NCI-H146 treated with DMSO at 0.1 percent for 48 hours (cell line): ENCODE measurements around the gene OCLN.
"Not testable (repeated sequence)": the region's sequence is repeated elsewhere in the genome, so short reads cannot be mapped to it uniquely, and the experiment has no call there.

Source experiments
- DNase-seq: peaks from one replicate; lab custom pipeline; 2025; ENCODE audit not compliant: unreplicated experiment; lab: John Stamatoyannopoulos, UW

The OCLN gene

GRCh38 chr5:69491027-69491426, 1.6 kb upstream of the OCLN start:
- no peak for DNase-seq

- no peak for DNase-seq
Observed at GRCh38 chr5:69491838-69492390, 676 bp upstream of the OCLN start.

DNA sequence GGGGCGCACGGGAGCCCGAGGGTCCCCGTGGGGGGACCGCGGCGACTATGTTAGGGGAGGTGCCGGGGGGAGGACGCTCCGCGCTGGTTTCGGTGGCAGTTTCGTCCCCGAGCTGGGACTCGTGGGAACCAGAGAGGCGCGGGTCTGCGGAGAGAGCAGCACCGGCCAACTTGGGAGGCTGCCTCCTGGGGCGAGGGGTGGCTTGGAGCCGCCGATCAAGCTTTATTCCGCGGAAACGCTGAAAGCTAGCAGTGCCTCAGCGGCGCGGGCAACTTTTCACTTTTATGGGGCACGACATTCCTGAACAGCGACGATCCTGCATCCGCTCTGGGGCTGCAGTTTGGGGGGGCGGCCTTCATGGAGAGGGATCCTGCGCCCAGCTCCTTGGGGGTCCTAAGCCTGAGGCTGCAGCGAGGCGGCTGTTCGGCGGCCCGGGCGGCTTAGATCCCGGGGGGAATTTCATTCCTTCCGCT, 369 bp downstream of the OCLN start:
- DNase-seq, result no peak

- no peak for DNase-seq
Observed at GRCh38 chr5:69493396-69494133, 975 bp downstream of the OCLN start.

DNA sequence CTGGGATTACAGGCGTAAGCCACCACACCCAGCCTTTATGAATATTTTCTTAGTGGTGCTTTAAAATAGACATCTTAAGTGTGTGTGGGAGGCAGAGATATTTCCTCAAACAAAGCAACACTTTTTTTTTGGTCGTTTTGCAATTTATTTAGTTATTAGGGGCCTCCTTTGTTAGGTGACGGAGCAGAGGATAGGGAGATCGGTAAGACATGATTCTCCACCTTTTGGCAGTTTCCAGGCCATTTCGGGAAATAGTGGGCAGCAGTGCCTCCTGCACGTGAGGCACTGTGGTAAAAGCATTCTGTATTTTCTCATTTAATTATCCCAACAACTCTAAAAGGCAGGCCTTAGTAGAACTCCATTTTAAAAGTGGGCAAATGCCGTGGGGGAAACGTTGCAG, 1.9 kb downstream of the OCLN start:
- DNase-seq, result no peak

DNA sequence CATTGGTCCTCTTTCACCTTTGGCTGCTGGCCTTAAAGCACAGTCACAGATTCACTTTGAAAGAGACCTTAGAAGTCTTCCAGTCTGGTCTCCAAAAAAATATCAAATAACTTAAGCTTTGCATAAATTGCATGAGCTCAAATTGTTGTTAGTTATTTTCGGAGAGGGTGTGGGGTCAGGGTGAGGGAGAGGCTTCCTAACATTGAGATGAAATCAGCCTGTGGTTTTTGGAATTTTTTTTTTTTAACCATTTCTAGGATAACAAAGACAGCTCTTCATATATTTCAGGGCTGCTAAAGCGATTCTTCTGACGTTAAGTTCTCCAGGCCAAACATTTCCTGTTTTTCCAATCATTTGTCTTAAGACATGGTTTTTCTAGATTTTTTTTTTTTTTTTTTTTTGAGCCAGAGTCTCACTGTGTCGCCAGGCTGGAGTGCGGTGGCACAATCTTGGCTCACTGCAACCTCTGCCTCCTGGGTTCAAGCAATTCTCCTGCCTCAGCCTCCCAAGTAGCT, 4.5 kb downstream of the OCLN start:
- DNase-seq, result no peak

DNA sequence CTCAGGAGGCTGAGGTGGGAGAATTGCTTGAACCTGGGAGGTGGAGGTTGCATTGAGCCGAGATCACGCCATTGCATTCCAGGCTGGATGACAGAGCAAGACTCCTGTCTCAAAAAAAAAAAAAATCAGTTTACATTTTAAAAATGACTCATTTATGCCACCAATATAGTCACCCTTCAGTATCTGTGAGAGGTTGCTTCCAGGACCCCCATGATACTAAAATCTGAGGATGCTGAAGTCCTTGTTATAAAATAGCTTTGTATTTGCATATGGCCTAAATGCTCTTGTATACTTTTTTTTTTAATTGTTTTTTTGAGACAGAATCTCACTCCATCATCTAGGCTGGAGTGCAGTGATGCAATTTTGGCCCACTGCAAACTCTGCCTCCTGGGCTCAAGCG, 5.8 kb downstream of the OCLN start:
- DNase-seq, result no peak

GRCh38 chr5:69502367-69502766, 9.8 kb downstream of the OCLN start:
- no peak for DNase-seq

- DNase-seq, result no peak
Observed at GRCh38 chr5:69502767-69503488, 10.3 kb downstream of the OCLN start.

DNA sequence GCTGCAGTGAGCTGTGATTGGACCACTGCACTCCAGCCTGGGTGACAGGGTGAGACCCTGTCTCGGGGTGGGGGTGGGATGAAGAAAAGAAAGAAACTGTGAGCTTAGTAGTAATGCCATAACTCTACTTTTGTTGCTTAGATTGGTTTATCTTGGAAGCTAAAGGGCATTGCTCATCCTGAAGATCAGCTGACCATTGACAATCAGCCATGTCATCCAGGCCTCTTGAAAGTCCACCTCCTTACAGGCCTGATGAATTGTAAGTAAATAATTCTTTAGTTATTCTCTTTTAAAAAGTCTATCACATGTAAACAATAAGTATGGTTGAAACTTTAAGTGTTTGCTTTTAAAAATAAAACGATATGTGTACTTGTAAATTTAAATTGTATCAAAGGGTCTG, 11.4 kb downstream of the OCLN start:
- no peak for DNase-seq

DNA sequence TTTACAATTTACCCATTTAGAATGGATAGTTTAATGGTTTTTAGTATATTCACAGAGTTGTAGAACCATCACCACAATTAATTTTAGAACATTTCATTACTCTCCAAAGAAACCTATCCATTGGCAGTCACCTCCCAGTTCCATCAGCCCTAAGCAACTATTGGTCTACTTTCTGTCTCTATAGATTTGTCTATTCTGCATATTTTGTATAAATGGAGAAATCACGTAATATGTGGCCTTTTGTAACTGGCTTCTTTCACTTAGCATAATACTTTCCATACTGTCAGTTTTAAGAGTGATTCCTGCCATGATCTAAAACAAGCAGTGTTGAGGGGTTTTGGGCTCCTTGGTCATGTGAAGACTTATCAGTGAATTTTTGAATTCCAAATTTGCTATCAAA, 12.7 kb downstream of the OCLN start:
- DNase-seq, result no peak

GRCh38 chr5:69509212-69509611, 16.6 kb downstream of the OCLN start:
- DNase-seq, result no peak

DNA sequence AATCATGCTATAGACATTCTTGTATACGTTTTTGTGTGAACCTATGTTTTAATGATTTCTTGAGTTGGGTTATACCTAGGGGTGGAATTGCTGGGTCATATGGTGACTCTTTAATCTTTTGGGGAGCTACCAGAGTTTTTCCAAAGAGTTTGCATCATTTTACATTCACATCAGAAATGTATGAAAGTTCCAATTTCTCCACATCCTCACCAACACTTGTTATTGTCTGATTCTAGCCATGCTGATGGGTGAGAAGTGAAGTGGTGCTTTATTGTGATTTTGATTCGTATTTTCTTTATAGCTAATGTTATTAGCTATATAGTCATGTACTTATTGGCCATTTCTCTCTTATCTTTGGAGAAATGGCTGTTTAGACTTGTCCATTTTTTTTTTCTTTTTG, 18.1 kb downstream of the OCLN start:
- no peak for DNase-seq

DNA sequence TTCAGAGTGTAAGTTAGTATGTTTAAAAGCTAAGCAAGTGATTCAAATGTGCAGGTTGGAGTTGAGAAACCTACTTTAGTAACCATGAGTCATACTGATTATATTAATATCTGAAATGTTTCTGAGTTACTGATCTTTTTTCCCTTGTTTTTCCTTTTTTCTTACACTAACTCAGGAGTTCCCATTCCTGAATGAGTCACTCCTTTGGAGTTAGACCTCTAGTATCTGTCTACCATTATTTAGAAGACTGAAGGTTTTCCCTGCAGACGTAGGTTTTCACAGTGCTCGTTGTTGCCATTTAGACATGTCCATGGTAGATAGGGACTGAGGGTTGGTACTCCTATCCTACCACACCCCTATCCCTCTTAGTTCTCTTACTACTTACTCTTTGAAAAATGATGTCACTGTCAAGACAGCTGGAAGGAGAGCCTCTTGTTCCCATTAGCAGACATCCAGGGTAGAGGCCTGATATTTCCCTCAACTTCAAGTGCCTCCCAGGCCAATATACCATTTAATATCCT, 20.2 kb downstream of the OCLN start:
- no peak for DNase-seq

DNA sequence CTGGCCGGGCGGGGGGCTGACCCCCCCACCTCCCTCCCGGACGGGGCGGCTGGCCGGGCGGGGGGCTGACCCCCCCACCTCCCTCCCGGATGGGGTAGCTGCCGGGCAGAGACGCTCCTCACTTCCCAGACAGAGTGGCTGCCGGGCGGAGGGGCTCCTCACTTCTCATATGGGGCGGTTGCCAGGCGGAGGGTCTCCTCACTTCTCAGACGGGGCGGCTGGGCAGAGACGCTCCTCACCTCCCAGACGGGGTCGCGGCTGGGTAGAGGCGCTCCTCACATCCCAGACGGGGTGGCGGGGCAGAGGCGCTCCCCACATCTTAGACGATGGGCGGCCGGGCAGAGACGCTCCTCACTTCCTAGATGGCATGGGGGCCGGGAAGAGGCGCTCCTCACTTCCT, 23.0 kb downstream of the OCLN start:
- not testable (repeated sequence) for DNase-seq

DNA sequence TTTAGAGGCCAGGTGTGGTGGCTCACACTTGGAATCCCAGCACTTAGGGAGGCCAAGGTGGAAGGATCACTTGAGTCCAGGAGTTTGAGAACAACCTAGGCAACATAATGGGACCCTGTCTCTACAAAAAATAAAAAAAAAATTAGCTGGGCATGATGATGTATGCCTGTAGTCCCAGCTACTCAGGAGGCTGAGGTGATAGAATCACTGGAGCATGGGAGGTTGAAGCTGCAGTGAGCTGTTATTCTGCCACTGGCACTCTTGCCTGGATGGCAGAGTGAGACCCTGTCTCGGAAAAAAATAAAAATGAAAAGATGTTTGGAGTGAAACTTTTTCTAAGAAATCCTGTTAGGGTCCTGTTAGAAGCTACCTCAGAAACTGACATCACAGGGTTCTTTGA, 24.2 kb downstream of the OCLN start:
- no peak for DNase-seq

DNA sequence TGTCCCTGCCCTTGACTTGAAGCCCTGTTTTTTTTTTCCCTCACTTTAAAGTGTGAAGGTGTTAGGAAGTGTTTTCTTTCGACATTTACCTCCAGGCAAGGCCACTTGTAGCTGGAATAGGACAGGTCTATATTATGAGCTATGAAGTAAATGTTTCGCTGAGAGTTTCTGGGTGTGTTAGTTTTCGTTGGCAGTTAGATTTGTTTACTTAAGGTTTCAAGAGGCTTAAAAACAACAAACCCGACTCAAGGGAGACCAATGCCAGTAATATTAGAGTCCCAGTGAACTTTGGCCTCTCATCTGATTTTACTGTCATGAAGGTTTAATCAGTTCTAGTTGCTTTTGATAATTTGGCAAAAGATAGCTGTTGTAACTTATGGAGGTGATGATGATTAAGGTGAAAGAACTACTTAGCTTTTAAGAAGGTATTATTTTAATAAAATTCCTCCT, 25.2 kb downstream of the OCLN start:
- DNase-seq, result no peak

- DNase-seq, result no peak
Observed at GRCh38 chr5:69519285-69519684, 26.7 kb downstream of the OCLN start.

- no peak for DNase-seq
Observed at GRCh38 chr5:69522035-69522434, 29.4 kb downstream of the OCLN start.

- no peak for DNase-seq
Observed at GRCh38 chr5:69525490-69525889, 32.9 kb downstream of the OCLN start.

DNA sequence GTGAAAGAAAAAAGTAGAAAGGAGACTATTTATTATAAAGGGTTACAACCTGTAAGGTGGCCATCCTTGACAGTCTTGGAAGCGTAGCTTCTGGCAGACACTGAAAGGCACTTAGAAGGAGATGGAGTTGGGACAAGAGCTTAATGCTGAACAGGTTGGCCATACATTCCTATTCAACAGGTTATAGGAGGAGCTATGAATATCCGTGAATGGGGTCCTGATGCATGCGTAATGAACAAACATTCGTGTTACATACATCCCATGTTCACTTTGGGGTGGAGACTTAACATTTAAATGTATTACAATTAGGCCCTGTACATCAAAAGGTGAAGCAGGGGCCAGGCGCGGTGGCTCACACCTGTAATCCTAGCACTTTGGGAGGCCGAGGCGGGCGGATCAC, 34.1 kb downstream of the OCLN start:
- no peak for DNase-seq
